MM.1S (cell line): ENCODE measurements around the gene TARBP1.

ENCODE experiments used
- DNase-seq: peaks from one replicate; pipeline ENCODE4 v3.0.0-alpha.2; 2015
- H2AFZ ChIP-seq: fragments of 300-600 bp; sonication (generic); 2 replicates; pipeline ENCODE4 v1.6.0; 2016; ENCODE audit warnings: antibody characterized with exemption, low read length
- H3F3A ChIP-seq: fragments of 300-600 bp; sonication (generic); 2 replicates; pipeline ENCODE4 v1.6.1; 2016; ENCODE audit warnings: mild to moderate bottlenecking, antibody characterized with exemption, low read length, moderate library complexity, mixed read lengths; ENCODE audit not compliant: insufficient read depth
- H3K27ac ChIP-seq: fragments of 300-600 bp; sonication (generic); 2 replicates; pipeline ENCODE4 v1.5.1; 2016; ENCODE audit warnings: mild to moderate bottlenecking, low read length
- H3K27me3 ChIP-seq: fragments of 300-600 bp; sonication (generic); replicated peaks from 2 replicates; pipeline ENCODE4 v1.6.0; 2016; ENCODE audit warnings: low read length; ENCODE audit not compliant: insufficient read depth
- H3K36me3 ChIP-seq: fragments of 300-600 bp; sonication (generic); replicated peaks from 2 replicates; pipeline ENCODE4 v1.6.1; 2016; ENCODE audit warnings: mild to moderate bottlenecking, low read length, mixed read lengths; ENCODE audit not compliant: insufficient read depth
- H3K4me1 ChIP-seq: fragments of 300-600 bp; sonication (generic); 2 replicates; pipeline ENCODE4 v1.6.1; 2016; ENCODE audit warnings: low read length, mixed read lengths
- H3K4me2 ChIP-seq: fragments of 300-600 bp; sonication (generic); 2 replicates; pipeline ENCODE4 v1.6.0; 2016; ENCODE audit warnings: low read depth, low read length
- H3K4me3 ChIP-seq: fragments of 300-600 bp; sonication (generic); 2 replicates; pipeline ENCODE4 v1.5.1; 2016; ENCODE audit warnings: low read length, mixed read lengths
- H3K79me2 ChIP-seq: fragments of 300-600 bp; sonication (generic); 2 replicates; pipeline ENCODE4 v1.6.1; 2016; ENCODE audit warnings: mixed run types, low read length, mixed read lengths
- H3K9ac ChIP-seq: fragments of 300-600 bp; sonication (generic); 2 replicates; pipeline ENCODE4 v1.6.1; 2016; ENCODE audit warnings: low read length, mixed read lengths
- H3K9me2 ChIP-seq: fragments of 300-600 bp; sonication (generic); replicated peaks from 2 replicates; pipeline ENCODE4 v1.6.1; 2016; ENCODE audit warnings: mild to moderate bottlenecking, low read length, mixed read lengths; ENCODE audit not compliant: insufficient read depth
- H3K9me3 ChIP-seq: fragments of 300-600 bp; sonication (generic); replicated peaks from 2 replicates; pipeline ENCODE4 v1.6.1; 2016; ENCODE audit warnings: mild to moderate bottlenecking, low read length, mixed read lengths; ENCODE audit not compliant: insufficient read depth
- H4K20me1 ChIP-seq: fragments of 300-600 bp; sonication (generic); 2 replicates; pipeline ENCODE4 v1.6.1; 2016; ENCODE audit warnings: mild to moderate bottlenecking, low read length, moderate library complexity, mixed read lengths; ENCODE audit not compliant: insufficient read depth
- CTCF ChIP-seq: fragments of 300-600 bp; sonication (generic); IDR thresholded peaks from 2 replicates; pipeline ENCODE4 v1.5.1; 2016; ENCODE audit warnings: antibody characterized with exemption, low read length, mixed read lengths
- EZH2 ChIP-seq: fragments of 300-600 bp; sonication (generic); optimal IDR thresholded peaks from 2 replicates; pipeline ENCODE3; 2017; ENCODE audit warnings: low read depth, mild to moderate bottlenecking, antibody characterized with exemption, low read length, mixed read lengths
- EZH2phosphoT487 ChIP-seq: fragments of 300-600 bp; sonication (generic); IDR thresholded peaks from 2 replicates; pipeline ENCODE4 v1.6.1; 2018; ENCODE audit warnings: antibody characterized with exemption, low read length

Gene TARBP1, protein sequence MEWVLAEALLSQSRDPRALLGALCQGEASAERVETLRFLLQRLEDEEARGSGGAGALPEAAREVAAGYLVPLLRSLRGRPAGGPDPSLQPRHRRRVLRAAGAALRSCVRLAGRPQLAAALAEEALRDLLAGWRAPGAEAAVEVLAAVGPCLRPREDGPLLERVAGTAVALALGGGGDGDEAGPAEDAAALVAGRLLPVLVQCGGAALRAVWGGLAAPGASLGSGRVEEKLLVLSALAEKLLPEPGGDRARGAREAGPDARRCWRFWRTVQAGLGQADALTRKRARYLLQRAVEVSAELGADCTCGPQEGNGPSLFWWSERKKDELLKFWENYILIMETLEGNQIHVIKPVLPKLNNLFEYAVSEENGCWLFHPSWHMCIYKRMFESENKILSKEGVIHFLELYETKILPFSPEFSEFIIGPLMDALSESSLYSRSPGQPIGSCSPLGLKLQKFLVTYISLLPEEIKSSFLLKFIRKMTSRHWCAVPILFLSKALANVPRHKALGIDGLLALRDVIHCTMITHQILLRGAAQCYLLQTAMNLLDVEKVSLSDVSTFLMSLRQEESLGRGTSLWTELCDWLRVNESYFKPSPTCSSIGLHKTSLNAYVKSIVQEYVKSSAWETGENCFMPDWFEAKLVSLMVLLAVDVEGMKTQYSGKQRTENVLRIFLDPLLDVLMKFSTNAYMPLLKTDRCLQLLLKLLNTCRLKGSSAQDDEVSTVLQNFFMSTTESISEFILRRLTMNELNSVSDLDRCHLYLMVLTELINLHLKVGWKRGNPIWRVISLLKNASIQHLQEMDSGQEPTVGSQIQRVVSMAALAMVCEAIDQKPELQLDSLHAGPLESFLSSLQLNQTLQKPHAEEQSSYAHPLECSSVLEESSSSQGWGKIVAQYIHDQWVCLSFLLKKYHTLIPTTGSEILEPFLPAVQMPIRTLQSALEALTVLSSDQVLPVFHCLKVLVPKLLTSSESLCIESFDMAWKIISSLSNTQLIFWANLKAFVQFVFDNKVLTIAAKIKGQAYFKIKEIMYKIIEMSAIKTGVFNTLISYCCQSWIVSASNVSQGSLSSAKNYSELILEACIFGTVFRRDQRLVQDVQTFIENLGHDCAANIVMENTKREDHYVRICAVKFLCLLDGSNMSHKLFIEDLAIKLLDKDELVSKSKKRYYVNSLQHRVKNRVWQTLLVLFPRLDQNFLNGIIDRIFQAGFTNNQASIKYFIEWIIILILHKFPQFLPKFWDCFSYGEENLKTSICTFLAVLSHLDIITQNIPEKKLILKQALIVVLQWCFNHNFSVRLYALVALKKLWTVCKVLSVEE (N-terminal part only)

DNA sequence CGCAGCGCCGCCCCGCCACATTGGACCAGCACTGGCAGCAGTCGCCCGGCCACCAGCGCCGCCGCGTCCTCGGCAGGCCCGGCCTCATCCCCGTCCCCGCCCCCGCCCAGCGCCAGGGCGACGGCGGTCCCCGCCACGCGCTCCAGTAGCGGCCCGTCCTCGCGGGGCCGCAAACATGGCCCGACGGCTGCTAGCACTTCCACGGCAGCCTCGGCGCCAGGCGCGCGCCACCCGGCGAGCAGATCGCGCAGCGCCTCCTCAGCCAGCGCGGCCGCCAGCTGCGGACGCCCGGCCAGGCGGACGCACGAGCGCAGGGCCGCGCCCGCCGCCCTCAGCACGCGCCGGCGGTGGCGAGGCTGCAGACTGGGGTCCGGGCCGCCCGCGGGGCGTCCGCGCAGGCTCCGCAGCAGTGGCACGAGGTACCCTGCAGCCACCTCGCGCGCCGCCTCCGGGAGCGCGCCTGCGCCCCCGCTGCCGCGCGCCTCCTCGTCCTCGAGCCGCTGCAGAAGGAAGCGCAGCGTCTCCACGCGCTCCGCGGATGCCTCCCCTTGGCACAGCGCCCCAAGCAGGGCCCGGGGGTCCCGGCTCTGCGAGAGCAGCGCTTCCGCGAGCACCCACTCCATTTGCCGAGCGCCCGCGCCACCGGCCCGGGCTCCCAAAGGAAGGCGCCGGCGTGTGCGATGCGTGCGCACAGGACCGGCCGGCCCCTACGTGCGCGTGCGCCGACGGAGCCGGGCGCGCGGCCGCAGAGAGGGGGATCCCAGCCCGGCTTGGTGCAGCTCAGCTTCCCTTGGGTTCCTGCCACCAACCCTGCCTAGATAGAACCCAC, at the start of gene TARBP1:
TSS of gene TARBP1 (minus strand) at position 699 of the 829 bp plus-strand sequence. CDS start at position 623, 76 bp downstream.
- 0 out of 2 replicates have a peak, but pooled peaks cover 4% of the 10 kb centered on the region for H3F3A ChIP-seq
- no peaks in the 10 kb centered on the region for H3K9me2 ChIP-seq
- H3K36me3 ChIP-seq: no peaks in the 10 kb centered on the region
- peak within 1 kb of the TSS; percentile 63; the same call in 1 of the 2 replicates for H3K27ac ChIP-seq
- no peaks in the 10 kb centered on the region for H4K20me1 ChIP-seq
- H3K4me2 ChIP-seq: peak within 1 kb of the TSS; percentile 99
- peak within 1 kb of the TSS; percentile 86 for H3K4me3 ChIP-seq
- H3K9ac ChIP-seq: peak within 1 kb of the TSS; percentile 79
- H3K27me3 ChIP-seq: 0 out of 2 replicates have a peak, but pooled peaks cover 13% of the 10 kb centered on the region
- TF ChIP-seq EZH2 (no peak), CTCF (0 out of 2 replicates have a peak, but pooled peaks have one; percentile 11)
- DNase-seq: peak; percentile 88
- H3K4me1 ChIP-seq: peaks cover 5% of the 10 kb centered on the region
- H2AFZ ChIP-seq: peak within 1 kb of the TSS; percentile 88
- H3K9me3 ChIP-seq: no peaks in the 10 kb centered on the region
- H3K79me2 ChIP-seq: 0 out of 2 replicates have a peak, but pooled peaks cover 4% of the 10 kb centered on the region

- TF ChIP-seq EZH2phosphoT487: no peak
- TF ChIP-seq EZH2: no peak
- no peak for TF ChIP-seq CTCF
- Histone ChIP-seq H3K9ac (no peak overlapping the region), H2AFZ (no peak overlapping the region)
Observed at GRCh38 chr1:234528074-234528865, 49.3 kb upstream of the TARBP1 start.

More at GRCh38 chr1:234528074-234528865, 49.3 kb upstream of the TARBP1 start:
- Histone ChIP-seq H3K4me3 (no peak overlapping the region), H3K36me3 (no peaks in the 10 kb centered on the region), H3K4me2 (no peak overlapping the region), H3K27ac (no peak overlapping the region), H3K27me3 (no peaks in the 10 kb centered on the region), H3K79me2 (no peaks in the 10 kb centered on the region), H4K20me1 (no peaks in the 10 kb centered on the region), H3K4me1 (peaks cover 9% of the 10 kb centered on the region), H3K9me3 (no peaks in the 10 kb centered on the region), H3K9me2 (no peaks in the 10 kb centered on the region), H3F3A (peaks cover 3% of the 10 kb centered on the region)
- no peak for DNase-seq
